ENCODE data around the gene STUM. TPM values are rescaled to one million over a fixed set of nuclear protein-coding genes. Genes with fewer than 3 reads are reported as not detected.

STUM gene
- polyA plus RNA-seq, 3 donors = 0.64 to 3.1 (median 1.5) TPM

GRCh38 chr1:226651041-226651731, 102.6 kb downstream of the STUM start:
- H3K27ac ChIP-seq (ENCODE audit: low read depth, low read length) = no peak overlapping the region
- 78 to 93% (median 92%) methylated on average over 12 of the region's 12 CpGs for WGBS, 3 donors

- H3K27ac ChIP-seq (ENCODE audit: low read depth, low read length) = no peak overlapping the region
- WGBS, 3 donors = 88 to 90% (median 89%) methylated on average over 4 of the region's 4 CpGs
These were observed 103.2 kb downstream of the STUM start for GRCh38 chr1:226651732-226652105.

- WGBS, 3 donors = 86 to 92% (median 90%) methylated on average over 6 of the region's 6 CpGs
- no peak overlapping the region for H3K27ac ChIP-seq (ENCODE audit: low read depth, low read length)
These were observed 104.0 kb downstream of the STUM start for GRCh38 chr1:226652613-226653012.

GRCh38 chr1:226653311-226653921, 104.9 kb downstream of the STUM start:
- 76 to 84% (median 83%) methylated on average over 11 of the region's 11 CpGs for WGBS, 3 donors
- no peak overlapping the region for H3K27ac ChIP-seq (ENCODE audit: low read depth, low read length)

GRCh38 chr1:226654046-226654667, 105.6 kb downstream of the STUM start:
- WGBS, 3 donors = 35 to 79% (median 43%) methylated on average over 8 of the region's 8 CpGs
- no peak overlapping the region for H3K27ac ChIP-seq (ENCODE audit: low read depth, low read length)

GRCh38 chr1:226654668-226655055, 106.1 kb downstream of the STUM start:
- WGBS, 3 donors = 44 to 78% (median 48%) methylated on average over 8 of the region's 8 CpGs
- no peak overlapping the region for H3K27ac ChIP-seq (ENCODE audit: low read depth, low read length)

- 72 to 82% (median 72%) methylated on average over 12 of the region's 12 CpGs for WGBS, 3 donors
- no peak overlapping the region for H3K27ac ChIP-seq (ENCODE audit: low read depth, low read length)
These were observed 106.9 kb downstream of the STUM start for GRCh38 chr1:226655251-226656163.

GRCh38 chr1:226656201-226656600, 107.6 kb downstream of the STUM start:
- H3K27ac ChIP-seq (ENCODE audit: low read depth, low read length) = no peak overlapping the region
- 26 to 51% (median 39%) methylated on average over 4 of the region's 4 CpGs for WGBS, 3 donors

GRCh38 chr1:226656601-226657277, 108.2 kb downstream of the STUM start:
- no peak overlapping the region for H3K27ac ChIP-seq (ENCODE audit: low read depth, low read length)
- 21 to 33% (median 22%) methylated on average over 12 of the region's 12 CpGs for WGBS, 3 donors

- 61 to 80% (median 70%) methylated on average over 10 of the region's 10 CpGs for WGBS, 3 donors
- H3K27ac ChIP-seq (ENCODE audit: low read depth, low read length) = no peak overlapping the region
These were observed 109.5 kb downstream of the STUM start for GRCh38 chr1:226657895-226658545.

GRCh38 chr1:226658546-226659125, 110.1 kb downstream of the STUM start:
- 88 to 92% (median 89%) methylated on average over 22 of the region's 22 CpGs for WGBS, 3 donors
- no peak overlapping the region for H3K27ac ChIP-seq (ENCODE audit: low read depth, low read length)

Other genes starting within 250 kb of the STUM start
- gene LIN9, start 239.6 kb upstream of the STUM start, polyA plus RNA-seq = 1 to 10 TPM in 2 of 3 donors, under 1 TPM in 1; 0.98 to 2.0 (median 1.2) TPM
- gene PARP1, start 140.7 kb upstream of the STUM start, polyA plus RNA-seq = 10 to 100 TPM; 26.5 to 43.8 (median 31.3) TPM
- 10 to 100 TPM in 2 of 3 donors, 1 to 10 TPM in 1; 5.3 to 18.6 (median 17.0) TPM for gene ITPKB, start 190.5 kb downstream of the STUM start, polyA plus RNA-seq